Measurements from ENCODE around the gene ALDH18A1.

DNA sequence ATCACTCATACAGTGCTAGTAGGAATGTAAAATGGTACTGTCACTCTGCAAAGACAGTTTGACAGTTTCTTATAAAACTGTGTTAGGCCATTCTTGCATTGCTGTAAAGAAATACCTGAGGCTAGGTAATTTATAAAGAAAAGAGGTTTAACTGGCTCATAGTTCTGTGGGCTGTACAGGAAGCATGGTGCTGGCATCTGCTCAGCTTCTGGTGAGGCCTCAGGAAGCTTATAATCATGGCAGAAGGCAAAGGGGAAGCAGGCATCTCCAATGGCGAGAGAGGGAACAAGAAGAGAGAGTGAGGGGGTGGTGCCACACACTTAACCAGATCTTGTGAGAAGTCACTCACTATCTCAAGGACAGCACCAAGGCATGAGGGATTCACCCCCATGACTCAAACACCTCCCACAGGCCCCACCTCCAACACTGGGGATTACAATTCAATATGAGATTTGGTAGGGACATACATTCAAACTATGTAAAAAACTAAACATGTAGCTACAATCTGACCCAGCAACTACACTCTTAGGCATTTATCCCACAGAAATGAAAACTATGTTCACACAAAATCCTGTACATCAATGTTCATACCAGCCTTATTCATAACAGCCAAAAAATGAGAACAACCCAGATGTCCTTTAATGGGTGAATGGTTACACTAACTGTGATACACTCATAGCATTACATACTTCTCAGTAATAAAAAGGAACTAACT, 5.0 kb downstream of the ALDH18A1 start:
- TF ChIP-seq, protein P1, sequence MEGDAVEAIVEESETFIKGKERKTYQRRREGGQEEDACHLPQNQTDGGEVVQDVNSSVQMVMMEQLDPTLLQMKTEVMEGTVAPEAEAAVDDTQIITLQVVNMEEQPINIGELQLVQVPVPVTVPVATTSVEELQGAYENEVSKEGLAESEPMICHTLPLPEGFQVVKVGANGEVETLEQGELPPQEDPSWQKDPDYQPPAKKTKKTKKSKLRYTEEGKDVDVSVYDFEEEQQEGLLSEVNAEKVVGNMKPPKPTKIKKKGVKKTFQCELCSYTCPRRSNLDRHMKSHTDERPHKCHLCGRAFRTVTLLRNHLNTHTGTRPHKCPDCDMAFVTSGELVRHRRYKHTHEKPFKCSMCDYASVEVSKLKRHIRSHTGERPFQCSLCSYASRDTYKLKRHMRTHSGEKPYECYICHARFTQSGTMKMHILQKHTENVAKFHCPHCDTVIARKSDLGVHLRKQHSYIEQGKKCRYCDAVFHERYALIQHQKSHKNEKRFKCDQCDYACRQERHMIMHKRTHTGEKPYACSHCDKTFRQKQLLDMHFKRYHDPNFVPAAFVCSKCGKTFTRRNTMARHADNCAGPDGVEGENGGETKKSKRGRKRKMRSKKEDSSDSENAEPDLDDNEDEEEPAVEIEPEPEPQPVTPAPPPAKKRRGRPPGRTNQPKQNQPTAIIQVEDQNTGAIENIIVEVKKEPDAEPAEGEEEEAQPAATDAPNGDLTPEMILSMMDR (conservative IDR thresholded peaks at IDR 0.05; ENCODE audit: low read length) = no peak
- TF ChIP-seq EZH2phosphoT487 (IDR thresholded peaks at IDR 0.05; ENCODE audit: borderline replicate concordance, low read depth, low read length) = no peak

Data from OCI-LY7 (cell line).